HG03139 (cell line): ENCODE data around the gene ROR1.
"Not testable (repeated sequence)": the region's sequence is repeated elsewhere in the genome, so short reads cannot be mapped to it uniquely, and the experiment has no call there.

ENCODE experiments used
- ATAC-seq: cut with Tn5 transposase; IDR thresholded peaks from one replicate; pipeline ENCODE4 v1.9.1; 2021; ENCODE audit not compliant: unreplicated experiment

The ROR1 gene

GRCh38 chr1:64197076-64197475 is 423.3 kb downstream of the ROR1 start:
- ATAC-seq = no peak

- no peak for ATAC-seq
These were observed 425.3 kb downstream of the ROR1 start for GRCh38 chr1:64199154-64199553.

GRCh38 chr1:64200064-64200463 is 426.2 kb downstream of the ROR1 start:
- ATAC-seq = no peak

GRCh38 chr1:64203420-64203819 is 429.6 kb downstream of the ROR1 start, which contains the start of gene UBE2U:
TSS of gene UBE2U (plus strand) at chr1:64203623. CDS start at chr1:64204051, 428 bp downstream.
- ATAC-seq = no peak

GRCh38 chr1:64209221-64209620 is 435.4 kb downstream of the ROR1 start:
- no peak for ATAC-seq

GRCh38 chr1:64212031-64212430 is 438.2 kb downstream of the ROR1 start:
- ATAC-seq = no peak

- ATAC-seq = no peak
These were observed 441.8 kb downstream of the ROR1 start for GRCh38 chr1:64215576-64215975.

- ATAC-seq = no peak
These were observed 446.4 kb downstream of the ROR1 start for GRCh38 chr1:64220241-64220640.

GRCh38 chr1:64223329-64224151 is 449.7 kb downstream of the ROR1 start:
- ATAC-seq = no peak

- not testable (repeated sequence) for ATAC-seq
These were observed 450.4 kb downstream of the ROR1 start for GRCh38 chr1:64224236-64224635.

GRCh38 chr1:64228167-64228957 is 454.5 kb downstream of the ROR1 start:
- no peak for ATAC-seq

- no peak for ATAC-seq
These were observed 455.5 kb downstream of the ROR1 start for GRCh38 chr1:64229307-64229706.
